NCI-H460 (cell line): Measurements from ENCODE around the gene APP. TPM values are rescaled to one million over a fixed set of nuclear protein-coding genes. Genes with fewer than 3 reads are reported as not detected.

Experiments
- DNase-seq: peaks from one replicate; pipeline ENCODE4 v3.0.0-alpha.2; 2016; ENCODE audit warnings: low read depth; ENCODE audit errors: extremely low read depth
- polyA plus RNA-seq: library from polyadenylated mRNA; depleted of rRNA; stranded (reverse); fragments of >200 nt; gene quantifications from 2 replicates; pipeline ENCODE4 v1.2.3, GENCODE V29; 2014; cell fraction: nucleus; rRNA removed
- total RNA-seq: library from RNA; depleted of rRNA; stranded (reverse); fragments of >200 nt; shearing (Covaris generic); gene quantifications from 2 replicates; pipeline ENCODE4 v1.2.3, GENCODE V29; 2014; rRNA removed

The APP gene
- total RNA-seq = 247 and 320 TPM in 2 replicates
- polyA plus RNA-seq = 161 and 211 TPM in 2 replicates

GRCh38 chr21:26170471-26171257 is at the start of gene APP:
TSS of gene APP (minus strand) at chr21:26170770. CDS start at chr21:26170620, 150 bp downstream.
- DNase-seq = peak; percentile 62

GRCh38 chr21:26212220-26212619 is 41.6 kb upstream of the APP start:
- DNase-seq = no peak

- DNase-seq = no peak
These were observed 40.0 kb upstream of the APP start for GRCh38 chr21:26210614-26211013.

GRCh38 chr21:26207021-26207420 is 36.5 kb upstream of the APP start:
- DNase-seq = no peak

GRCh38 chr21:26199456-26199855 is 28.9 kb upstream of the APP start:
- no peak for DNase-seq

- DNase-seq = no peak
These were observed 25.1 kb upstream of the APP start for GRCh38 chr21:26195708-26196107.

GRCh38 chr21:26194811-26195251 is 24.3 kb upstream of the APP start:
- no peak for DNase-seq

GRCh38 chr21:26194326-26194725 is 23.8 kb upstream of the APP start:
- no peak for DNase-seq

- DNase-seq = no peak
These were observed 21.0 kb upstream of the APP start for GRCh38 chr21:26191609-26192008.

GRCh38 chr21:26188422-26188821 is 17.9 kb upstream of the APP start:
- DNase-seq = no peak

GRCh38 chr21:26185446-26185845 is 14.9 kb upstream of the APP start:
- no peak for DNase-seq

GRCh38 chr21:26185021-26185420 is 14.5 kb upstream of the APP start:
- DNase-seq = no peak

- DNase-seq = no peak
These were observed 8.9 kb upstream of the APP start for GRCh38 chr21:26179501-26179900.

- DNase-seq = no peak
These were observed 7.3 kb upstream of the APP start for GRCh38 chr21:26177746-26178426.

- DNase-seq = no peak
These were observed 6.6 kb upstream of the APP start for GRCh38 chr21:26177187-26177586.

- no peak for DNase-seq
These were observed 909 bp upstream of the APP start for GRCh38 chr21:26171258-26172100.

- peak; percentile 38 for DNase-seq
These were observed 729 bp downstream of the APP start for GRCh38 chr21:26169611-26170470.

GRCh38 chr21:26169061-26169610 is 1.4 kb downstream of the APP start:
- peak; percentile 43 for DNase-seq

GRCh38 chr21:26168371-26168770 is 2.2 kb downstream of the APP start:
- DNase-seq = no peak

GRCh38 chr21:26167593-26167992 is 3.0 kb downstream of the APP start:
- DNase-seq = no peak
